HG03280 (cell line): Measurements from ENCODE around the gene SLC15A5.

Experiments
- ATAC-seq: cut with Tn5 transposase; IDR thresholded peaks from one replicate; pipeline ENCODE4 v1.9.1; 2021; ENCODE audit warnings: mild to moderate bottlenecking, moderate library complexity; ENCODE audit not compliant: unreplicated experiment

The SLC15A5 gene, protein sequence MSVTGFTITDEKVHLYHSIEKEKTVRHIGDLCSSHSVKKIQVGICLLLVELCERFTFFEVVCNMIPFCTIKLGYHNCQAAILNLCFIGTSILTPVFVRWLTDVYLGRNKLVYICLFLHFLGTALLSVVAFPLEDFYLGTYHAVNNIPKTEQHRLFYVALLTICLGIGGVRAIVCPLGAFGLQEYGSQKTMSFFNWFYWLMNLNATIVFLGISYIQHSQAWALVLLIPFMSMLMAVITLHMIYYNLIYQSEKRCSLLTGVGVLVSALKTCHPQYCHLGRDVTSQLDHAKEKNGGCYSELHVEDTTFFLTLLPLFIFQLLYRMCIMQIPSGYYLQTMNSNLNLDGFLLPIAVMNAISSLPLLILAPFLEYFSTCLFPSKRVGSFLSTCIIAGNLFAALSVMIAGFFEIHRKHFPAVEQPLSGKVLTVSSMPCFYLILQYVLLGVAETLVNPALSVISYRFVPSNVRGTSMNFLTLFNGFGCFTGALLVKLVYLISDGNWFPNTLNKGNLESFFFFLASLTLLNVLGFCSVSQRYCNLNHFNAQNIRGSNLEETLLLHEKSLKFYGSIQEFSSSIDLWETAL

DNA sequence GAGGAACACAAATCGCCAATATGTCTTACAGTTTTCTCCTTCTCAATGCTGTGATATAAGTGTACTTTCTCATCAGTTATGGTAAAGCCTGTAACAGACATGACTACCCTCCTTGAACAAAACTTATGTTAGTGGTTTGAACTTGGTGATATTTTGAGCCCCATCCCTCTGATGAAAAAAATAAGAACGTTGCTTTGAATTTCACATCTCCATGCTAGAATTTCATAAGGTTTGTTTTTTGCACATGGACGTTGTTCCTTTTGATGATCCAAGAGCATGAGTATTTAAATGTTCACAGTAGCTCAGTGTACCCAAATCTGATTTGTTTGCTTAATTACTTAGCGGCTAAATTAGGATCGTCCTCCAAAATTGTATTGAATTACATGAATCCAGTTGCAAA is at the start of gene SLC15A5:
SLC15A5 (minus strand) TSS at position 101 of the 400 bp plus-strand sequence; CDS start at position 101, 0 bp downstream.
- ATAC-seq, result no peak

DNA sequence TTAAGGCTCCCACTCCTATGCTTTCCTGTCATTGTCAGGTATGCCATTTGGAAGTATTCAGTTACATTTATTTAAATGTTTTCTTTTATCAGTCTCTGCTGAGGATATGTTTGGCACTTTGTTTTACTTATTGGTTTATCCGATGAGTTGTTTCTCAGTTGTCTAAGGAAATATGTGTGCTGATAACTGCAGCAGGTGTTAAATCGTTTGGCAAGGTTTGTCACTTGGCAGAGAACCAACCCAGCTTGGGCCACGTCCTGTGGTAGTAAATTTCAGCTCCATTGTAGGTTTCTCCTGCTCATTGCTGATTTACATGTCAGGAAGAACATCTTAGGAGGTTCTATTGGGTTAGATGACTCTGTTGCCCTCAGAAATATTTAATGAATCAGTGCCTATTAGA is 47.9 kb upstream of the SLC15A5 start:
- ATAC-seq, result no peak

DNA sequence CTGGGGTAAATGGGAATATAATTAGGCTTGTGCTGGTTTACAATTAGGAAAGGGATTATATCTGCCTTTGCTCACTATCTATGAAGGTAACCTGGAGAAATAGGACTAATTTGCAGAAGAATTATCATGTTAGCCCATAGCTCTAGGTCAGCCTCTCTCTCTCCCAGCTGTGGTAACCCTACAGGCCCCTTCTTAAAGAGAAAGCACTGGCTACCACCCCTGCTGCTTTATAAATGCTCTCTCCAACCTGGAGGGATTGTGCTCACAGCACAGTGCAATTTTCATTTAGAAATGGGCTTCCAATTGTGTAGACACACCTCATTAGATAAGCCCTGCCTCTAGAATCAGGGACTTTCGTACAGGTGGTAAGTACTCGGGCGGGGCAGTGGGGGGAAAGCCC is 47.3 kb upstream of the SLC15A5 start:
- ATAC-seq, result no peak

DNA sequence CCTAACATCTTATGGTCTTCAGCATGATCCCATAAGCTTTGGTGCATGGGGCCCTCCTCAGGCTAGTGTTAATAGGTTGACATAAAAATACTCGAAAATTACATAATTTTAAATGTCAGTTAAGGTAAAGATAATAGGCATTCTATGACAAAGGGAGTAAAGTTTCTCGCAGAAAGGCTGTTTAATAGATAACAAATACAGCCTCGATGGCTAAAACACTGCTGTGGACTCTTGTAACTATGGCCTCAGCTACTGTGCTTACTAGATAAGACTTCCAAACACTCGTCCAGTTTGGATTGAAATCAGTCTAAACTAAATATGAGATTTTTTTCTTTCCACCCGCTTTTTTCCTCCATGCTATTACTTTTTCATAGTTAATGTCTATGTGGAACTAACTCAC is 46.8 kb upstream of the SLC15A5 start:
- no peak for ATAC-seq

DNA sequence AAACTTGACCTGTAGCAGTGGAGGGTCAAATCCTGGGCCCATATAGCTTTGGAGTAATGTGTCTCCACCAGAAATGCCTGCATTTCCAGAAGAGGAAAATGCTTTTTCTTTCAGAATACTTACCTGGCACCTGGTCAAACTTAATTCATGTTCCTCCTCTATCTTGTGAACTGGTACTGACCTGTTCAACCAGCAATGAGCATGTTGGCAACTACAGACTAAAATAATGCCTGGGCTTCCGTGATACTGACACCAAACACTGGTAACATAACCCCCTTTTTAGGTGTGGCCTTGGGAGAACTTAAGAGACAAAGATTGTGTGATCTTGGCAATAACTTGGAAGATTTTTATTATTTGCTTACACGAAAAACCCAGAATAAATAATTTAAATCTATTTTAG is 46.2 kb upstream of the SLC15A5 start:
- no peak for ATAC-seq

DNA sequence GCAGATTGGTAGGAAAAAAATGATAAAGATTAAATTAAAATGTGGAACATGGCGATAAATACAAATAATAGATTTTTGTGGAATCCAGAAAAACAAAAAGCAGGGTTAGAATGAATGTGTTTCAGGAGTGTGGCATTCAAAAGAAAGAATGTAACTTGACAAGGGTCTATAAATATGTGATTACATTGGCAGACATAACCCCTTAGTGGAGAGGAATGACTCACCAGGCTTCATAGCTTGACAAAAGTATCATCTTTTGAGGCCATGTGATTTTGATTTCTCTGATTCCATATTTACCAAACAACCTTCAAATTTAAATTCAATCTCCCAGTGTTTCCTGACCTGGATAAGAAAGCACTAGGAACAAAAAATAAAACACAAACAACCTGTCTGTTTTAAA is 45.5 kb upstream of the SLC15A5 start:
- ATAC-seq, result no peak

DNA sequence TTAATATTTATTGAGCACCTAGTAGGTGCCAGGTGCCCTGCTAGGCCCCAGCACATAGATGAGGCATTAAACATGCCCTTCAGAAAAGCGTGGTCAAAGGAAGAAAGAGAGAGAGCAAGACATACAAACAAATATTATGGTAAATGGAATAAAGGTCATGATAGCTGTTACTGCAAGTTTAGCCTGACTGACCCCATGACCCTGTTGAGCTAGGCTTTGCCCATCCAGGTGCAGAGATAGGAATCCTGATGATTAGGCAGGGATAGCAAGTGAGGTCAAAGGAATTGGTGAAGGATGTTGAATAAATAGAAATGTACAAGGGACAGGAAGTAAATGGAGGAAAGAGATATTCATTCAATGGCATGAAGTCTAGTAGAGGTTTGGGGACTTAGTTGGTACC is 33.4 kb upstream of the SLC15A5 start:
- no peak for ATAC-seq

DNA sequence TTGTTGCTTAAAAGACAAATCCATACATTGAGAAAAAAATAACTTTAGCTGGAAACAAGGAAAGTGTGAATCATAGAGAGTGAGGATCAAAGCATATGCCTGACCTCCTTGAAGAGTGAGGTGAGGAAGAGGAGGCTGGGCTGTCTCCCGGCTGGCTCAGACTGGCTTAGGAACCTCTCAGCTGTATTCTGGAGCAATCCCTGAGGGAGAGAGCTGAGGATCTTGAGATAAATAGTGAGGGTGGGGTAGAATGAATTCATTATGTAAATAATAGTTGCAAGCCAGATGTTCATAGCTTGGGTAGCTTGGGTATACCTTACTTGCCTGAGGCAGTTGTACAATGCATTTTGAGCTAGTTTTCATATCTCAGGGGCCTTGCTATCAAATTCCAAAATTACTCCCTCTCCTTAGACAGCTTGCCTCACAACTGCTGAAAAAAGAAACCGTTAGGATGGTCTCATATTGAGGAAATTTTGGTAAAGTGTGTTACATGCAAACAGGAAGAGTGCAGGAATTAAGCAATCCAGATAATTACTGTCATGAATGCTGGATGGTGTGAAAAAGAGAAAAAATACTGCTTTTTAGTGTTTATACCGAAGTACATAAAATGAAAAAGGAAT is 30.5 kb upstream of the SLC15A5 start:
- no peak for ATAC-seq

DNA sequence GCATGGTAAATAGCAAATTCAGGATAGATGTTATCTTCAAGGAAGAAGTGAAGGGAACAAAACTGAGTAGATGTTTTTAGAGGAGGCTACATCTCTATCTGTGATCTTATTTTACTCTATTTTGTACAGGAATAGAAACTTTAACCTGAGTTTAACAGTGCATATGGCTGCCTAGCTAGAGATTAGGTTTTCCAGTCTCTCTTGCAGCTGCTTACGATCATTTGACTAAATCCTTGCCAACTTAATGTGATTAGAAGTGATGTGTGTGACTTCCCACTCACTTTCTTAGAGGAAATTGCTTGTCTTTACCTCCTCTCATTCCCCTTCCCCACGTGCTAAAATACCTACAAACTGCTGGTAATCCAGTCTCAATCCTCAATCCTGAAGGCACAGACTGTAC is 26.5 kb upstream of the SLC15A5 start:
- no peak for ATAC-seq

DNA sequence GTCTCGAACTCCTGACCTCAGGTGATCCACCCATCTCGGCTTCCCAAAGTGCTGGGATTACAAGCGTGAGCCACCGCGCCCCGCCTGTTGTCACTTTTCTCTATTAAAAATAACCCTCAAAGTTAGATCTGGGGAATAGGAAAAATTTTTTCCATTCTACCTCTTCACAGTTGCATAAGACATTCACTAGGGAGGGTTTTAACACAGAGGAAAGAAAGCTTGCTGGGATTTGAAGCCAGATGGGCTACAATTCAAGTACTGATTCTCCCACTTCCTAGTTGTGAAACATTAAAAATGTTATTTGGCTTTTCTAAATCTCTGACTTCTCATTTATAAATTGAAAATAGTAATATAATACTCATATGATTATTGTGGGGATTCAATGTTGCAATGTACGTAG is 23.3 kb upstream of the SLC15A5 start:
- ATAC-seq, result no peak

DNA sequence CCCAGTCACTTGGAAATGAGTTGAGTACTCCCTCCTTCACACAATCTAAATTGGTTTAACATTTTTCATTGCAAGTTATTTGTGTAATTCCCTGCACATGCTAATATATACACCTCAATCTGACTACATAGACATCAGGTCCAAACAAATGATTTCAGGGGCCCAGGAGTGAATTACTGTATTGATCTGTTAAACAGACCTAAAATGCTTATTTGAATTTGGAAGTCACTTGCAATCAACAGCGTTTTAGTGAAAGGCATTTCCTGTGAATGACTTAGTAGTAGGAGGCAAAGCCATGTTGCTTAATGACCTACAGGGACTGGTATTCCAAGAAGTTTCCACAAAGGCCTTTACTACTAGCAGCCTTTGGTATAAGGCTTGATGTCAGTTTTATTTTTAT is 22.6 kb upstream of the SLC15A5 start:
- ATAC-seq, result no peak

DNA sequence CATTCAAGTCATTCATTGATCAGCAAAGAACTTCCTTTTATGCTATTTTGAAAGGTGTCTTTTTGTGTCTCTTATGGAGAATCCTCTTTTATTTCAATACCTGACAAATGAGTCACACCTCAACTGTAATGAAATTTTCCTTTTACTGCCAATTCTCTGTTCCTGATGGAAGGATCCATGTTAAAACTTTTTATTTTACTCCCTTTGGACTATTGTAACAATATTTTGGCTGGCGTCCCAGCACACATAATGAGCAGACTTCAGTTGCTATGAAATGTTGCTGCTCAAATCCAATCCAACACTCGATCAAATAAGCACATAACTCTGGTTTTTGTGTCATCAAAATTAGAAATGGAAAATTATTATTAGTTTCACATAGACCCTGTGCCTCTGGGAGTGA is 21.9 kb upstream of the SLC15A5 start:
- ATAC-seq, result no peak

DNA sequence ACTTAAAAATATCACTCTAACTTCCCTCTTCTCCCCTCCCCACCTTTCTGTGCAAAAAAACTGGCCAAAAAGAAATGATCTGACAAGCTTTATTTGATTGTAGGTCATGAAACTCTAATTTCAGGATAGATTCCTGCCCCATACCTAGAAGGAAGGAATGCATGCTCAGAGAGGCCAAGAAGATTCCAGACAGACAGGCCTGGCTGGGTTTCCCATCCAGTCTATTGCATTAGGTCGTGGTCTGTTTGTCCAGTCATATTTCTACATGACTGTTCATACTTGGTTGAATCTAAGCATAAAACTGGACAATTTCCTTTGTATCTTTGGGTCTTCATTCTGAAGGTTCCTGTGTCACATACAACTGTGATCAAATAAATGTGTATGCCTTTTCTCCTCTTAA is 20.0 kb upstream of the SLC15A5 start:
- ATAC-seq, result no peak

DNA sequence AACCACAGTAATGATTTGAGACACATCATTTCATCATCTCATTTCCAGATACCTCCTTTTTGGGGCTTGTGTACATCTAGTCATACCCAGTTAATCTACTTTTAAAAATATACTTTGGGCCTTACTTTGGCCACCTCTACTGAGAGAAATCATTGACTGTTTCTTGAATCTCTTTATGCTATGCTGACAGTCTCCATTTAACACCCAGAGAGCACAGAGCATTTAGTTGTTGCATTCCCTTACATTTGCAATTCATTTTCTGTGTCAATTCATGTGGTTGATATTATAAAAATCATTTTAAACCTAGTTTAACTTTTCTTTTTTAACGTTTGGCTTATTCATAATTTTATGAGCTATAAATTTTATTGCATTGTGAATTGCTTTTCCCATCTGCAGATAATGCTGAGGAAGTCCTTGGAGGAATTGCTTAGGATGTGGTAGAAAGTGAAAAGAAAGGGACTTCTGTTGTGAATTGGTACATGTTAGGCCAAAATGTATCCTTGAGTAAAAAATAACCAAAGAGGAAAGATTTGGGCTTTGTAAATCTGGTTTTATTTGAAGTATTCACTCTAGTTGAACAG is 17.0 kb upstream of the SLC15A5 start:
- no peak for ATAC-seq

DNA sequence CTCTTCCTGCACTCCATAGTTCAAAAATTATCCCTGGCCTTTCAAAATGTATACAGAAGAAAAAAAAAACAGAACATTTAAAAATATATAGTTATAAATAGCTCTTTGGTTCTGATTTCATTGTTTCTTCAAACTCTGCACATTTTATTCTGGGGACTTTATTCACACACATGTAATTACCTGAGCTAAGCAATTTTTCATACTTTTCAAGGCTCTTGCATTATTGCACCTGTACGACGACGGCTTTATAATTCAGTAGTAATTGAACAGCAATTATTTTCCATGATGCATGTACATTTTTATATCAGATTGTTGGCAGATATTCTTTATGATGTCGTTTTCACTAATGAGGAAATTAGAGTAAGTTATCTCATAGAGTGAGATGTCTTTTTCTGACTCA is 13.5 kb upstream of the SLC15A5 start:
- ATAC-seq, result no peak

DNA sequence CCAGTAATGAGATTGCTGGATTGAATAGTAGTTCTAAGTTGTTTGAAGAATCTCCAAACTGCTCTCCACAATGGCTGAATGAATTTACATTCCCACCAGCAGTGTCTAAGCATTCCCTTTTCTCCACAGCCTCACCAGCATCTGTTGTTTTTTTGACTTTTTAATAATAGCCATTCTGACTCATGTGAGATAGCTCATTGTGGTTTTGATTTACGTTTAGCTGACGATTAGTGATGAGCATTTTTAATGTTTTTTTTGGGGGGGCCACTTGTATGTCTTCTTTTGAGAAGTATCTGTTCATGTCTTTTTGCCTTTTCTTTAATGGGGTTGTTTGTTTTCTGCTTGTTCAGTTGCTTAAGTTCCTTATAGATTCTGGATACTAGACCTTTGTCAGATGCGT is 8.1 kb upstream of the SLC15A5 start:
- ATAC-seq, result no peak

DNA sequence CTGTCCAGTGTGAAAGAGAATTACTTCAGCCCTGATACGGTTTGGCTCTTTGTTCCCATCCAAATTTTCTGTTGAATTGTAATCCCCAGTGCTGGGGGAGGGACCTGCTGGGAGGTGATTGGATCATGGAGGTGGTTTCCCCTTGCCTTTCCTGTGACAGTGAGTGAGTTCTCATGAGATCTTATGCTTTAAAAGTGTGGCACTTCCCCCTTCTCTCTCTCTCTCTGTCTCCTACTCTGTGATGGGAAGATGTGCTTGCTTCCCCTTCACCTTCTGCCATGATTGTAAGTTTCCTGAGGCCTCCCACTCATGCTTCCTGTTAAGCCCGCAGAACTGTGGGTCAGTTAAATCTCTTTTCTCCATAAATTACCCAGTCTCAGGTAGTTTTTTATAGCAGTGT is 5.5 kb upstream of the SLC15A5 start:
- no peak for ATAC-seq

DNA sequence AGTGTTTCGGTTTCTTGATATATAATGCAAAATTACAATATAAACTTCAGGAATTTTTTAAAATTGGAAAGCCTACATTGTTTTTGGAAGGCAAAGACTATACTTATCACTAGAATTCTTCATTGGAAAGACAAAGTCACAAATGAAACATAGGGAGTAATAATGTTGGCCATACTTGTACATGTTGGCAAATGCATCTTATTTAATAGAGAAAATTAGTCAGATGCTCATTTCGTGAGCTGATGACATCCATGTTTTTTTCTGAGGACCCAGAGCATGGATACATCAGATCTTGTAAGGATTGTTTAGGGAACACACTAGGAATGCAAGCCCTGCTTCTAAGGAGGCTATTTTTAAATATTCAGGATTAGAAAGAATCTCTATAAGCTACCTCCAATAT is 4.6 kb upstream of the SLC15A5 start:
- ATAC-seq, result no peak

DNA sequence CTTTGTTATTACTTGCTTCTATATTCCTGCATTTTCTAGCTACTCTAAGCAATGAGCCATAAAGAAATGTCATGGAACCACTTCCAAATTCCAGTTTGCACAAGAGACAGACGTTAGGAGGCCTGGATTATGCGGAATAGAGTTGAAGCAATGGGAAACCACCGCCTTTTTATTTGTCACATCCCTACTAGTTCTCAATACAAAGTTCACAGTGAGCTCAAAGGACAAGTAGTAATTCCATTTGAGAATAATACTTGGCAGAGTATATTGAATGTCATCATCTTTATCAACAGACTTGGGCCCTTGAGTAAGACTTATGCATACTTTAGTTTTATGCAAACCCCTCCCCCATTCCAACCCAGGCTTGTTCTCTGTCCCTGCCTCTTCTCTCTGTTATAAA is 3.7 kb upstream of the SLC15A5 start:
- ATAC-seq, result no peak

DNA sequence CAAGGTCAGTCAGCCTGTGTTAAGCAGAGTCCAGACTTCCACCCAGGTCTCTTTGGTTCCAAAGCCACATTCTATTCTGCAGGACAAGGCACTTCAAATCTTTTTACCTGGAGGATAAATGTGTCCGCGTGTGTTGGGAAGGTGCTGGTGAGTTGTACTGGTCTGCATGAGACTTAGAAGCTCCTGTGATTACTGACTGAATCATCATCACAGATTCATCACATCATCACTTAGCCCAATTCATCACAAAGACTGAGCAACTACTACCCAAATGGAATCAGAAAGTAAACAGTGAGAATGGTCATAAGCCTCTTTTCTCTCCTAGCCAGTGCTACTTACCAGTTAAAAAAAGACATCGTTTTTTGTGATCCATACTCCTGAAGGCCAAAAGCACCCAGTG is 5.3 kb downstream of the SLC15A5 start:
- no peak for ATAC-seq

DNA sequence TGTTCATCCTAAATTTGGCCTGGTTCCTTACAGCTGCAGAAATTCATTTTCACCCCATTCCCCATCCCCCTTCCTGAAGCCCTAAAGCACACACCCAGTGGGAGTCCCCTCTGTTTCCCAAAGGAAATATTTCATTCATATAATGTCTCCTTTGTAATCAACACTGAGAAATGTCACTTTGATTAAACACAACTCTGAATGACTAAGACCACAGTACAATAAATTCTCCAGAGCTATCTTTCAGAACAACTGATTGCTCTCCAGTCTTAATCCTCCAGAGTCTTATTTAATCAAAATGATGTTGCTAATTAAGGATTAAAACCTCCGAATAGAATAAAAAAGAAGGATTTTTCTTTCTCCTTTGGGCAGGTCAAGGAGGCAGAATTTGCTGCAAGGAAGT is 6.4 kb downstream of the SLC15A5 start:
- no peak for ATAC-seq

DNA sequence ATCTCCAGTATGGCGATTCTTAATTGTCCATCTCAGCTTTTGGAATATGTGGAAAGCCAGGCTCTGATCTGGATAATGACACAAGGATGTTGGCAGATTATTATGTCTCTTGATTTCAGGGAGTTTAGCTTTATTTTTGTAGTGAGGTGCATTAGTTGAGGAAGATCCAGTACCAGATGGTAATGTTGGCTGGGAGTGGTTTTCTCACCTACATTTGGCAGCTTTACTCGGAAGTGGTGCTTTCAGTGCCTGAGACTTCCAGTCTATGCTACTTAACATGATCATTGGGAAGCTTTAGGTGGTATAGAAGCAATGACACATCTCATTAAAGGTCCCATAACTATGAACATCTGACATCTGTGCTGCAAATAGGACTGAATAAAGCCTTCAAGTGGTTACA is 7.5 kb downstream of the SLC15A5 start:
- no peak for ATAC-seq
